ENCODE measurements around the gene PROM1.

PROM1 gene

GRCh38 chr4:16083241-16084191 lies at the start of gene PROM1:
Gene PROM1, minus strand, starts transcription at chr4:16084023. Its CDS starts 8,117 bp downstream, at chr4:16075906.
- DNase-seq, result no peak

GRCh38 chr4:16133406-16133805 lies 49.6 kb upstream of the PROM1 start:
- no peak for DNase-seq

GRCh38 chr4:16131293-16131692 lies 47.5 kb upstream of the PROM1 start:
- DNase-seq, result no peak

GRCh38 chr4:16129336-16129735 lies 45.5 kb upstream of the PROM1 start:
- DNase-seq, result no peak

- no peak for DNase-seq
Observed at GRCh38 chr4:16126714-16127113, 42.9 kb upstream of the PROM1 start.

GRCh38 chr4:16125571-16126445 lies 42.0 kb upstream of the PROM1 start:
- DNase-seq, result no peak

GRCh38 chr4:16124232-16124631 lies 40.4 kb upstream of the PROM1 start:
- no peak for DNase-seq

- no peak for DNase-seq
Observed at GRCh38 chr4:16123356-16124084, 39.7 kb upstream of the PROM1 start.

GRCh38 chr4:16122784-16123183 lies 39.0 kb upstream of the PROM1 start:
- no peak for DNase-seq

GRCh38 chr4:16122308-16122711 lies 38.5 kb upstream of the PROM1 start:
- DNase-seq, result peak; percentile 77 to 84

- DNase-seq, result no peak
Observed at GRCh38 chr4:16120720-16121119, 36.9 kb upstream of the PROM1 start.

- DNase-seq, result no peak
Observed at GRCh38 chr4:16119981-16120380, 36.2 kb upstream of the PROM1 start.

GRCh38 chr4:16118090-16118489 lies 34.3 kb upstream of the PROM1 start:
- DNase-seq, result no peak

- no peak for DNase-seq
Observed at GRCh38 chr4:16117164-16117563, 33.3 kb upstream of the PROM1 start.

- DNase-seq, result no peak
Observed at GRCh38 chr4:16116493-16116990, 32.7 kb upstream of the PROM1 start.

- DNase-seq, result no peak
Observed at GRCh38 chr4:16116019-16116418, 32.2 kb upstream of the PROM1 start.

GRCh38 chr4:16114546-16114945 lies 30.7 kb upstream of the PROM1 start:
- DNase-seq, result no peak

GRCh38 chr4:16113741-16114140 lies 29.9 kb upstream of the PROM1 start:
- no peak for DNase-seq

GRCh38 chr4:16111533-16111932 lies 27.7 kb upstream of the PROM1 start:
- DNase-seq, result no peak

GRCh38 chr4:16110661-16111290 lies 27.0 kb upstream of the PROM1 start:
- DNase-seq, result no peak

- no peak for DNase-seq
Observed at GRCh38 chr4:16110199-16110598, 26.4 kb upstream of the PROM1 start.

- no peak for DNase-seq
Observed at GRCh38 chr4:16109256-16109655, 25.4 kb upstream of the PROM1 start.
